ENCODE data around the gene GPR45. TPM values are rescaled to one million over a fixed set of nuclear protein-coding genes. Genes with fewer than 3 reads are reported as not detected.

Gene GPR45
- polyA plus RNA-seq, 1 donor: not detected

DNA sequence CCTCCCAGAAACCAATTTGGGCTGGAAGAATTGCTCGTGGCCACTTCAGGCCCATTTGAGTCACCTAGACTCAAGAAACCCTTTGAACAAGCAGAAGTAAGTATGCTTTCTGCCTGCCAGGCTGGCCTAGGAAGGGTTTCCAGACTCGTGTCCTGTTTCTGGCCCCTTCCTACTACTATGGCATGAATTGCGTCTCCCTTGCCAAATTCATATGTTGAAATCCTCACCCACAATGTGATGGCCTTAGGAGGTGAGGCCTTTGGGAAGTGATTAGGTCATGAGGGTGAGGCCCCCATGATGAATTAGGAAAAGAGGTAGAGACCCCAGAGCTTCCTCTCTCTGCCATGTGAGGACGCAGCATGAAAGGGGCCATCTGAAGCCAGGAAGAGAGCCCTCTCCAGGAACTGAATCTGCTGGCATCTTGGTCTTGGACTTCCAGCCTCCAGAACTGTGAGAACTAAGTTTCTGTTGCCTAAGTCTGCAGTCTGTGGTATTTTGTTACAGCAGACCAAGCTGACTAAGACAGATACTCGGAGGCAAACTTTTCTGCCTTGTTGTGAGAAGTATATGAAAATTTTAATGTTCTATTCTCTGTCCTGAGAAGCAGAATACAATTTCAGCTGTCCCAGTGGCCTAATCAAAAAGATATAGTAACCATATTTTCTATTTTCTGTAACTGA is 13.1 kb downstream of the GPR45 start:
- no peak for DNase-seq

GRCh38 chr2:105255979-105256378 is 14.4 kb downstream of the GPR45 start:
- DNase-seq: no peak

GRCh38 chr2:105256431-105257047 is 15.0 kb downstream of the GPR45 start:
- DNase-seq: no peak

- no peak for DNase-seq
These were observed 16.4 kb downstream of the GPR45 start for GRCh38 chr2:105257981-105258380.

GRCh38 chr2:105258835-105259350 is 17.4 kb downstream of the GPR45 start:
- DNase-seq: no peak

- peak; percentile 13 for DNase-seq
These were observed 19.5 kb downstream of the GPR45 start for GRCh38 chr2:105261061-105261460.

GRCh38 chr2:105262651-105263091 is 21.1 kb downstream of the GPR45 start:
- no peak for DNase-seq

DNA sequence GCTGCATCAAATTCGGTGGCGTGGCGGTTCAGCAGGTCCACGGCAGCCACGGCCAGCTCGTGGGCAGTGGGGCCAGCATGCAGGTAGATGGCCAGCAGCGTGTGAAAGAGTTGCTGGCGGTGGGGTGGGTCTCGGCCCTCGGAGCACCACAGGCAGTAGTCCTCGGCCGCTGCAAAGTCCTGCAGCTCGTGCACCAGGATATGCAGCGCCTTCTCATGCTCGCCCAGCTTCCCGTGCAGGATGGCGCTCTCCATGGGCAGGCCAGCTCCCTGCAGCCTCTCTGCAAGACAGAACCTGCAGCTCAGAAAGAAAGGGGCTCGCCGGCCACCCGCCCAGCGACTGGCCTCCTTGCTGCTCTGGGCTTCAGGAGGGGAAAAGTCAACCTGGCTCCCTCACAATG is 27.9 kb downstream of the GPR45 start:
- no peak for DNase-seq

- DNase-seq: no peak
These were observed 30.0 kb downstream of the GPR45 start for GRCh38 chr2:105271393-105272045.

DNA sequence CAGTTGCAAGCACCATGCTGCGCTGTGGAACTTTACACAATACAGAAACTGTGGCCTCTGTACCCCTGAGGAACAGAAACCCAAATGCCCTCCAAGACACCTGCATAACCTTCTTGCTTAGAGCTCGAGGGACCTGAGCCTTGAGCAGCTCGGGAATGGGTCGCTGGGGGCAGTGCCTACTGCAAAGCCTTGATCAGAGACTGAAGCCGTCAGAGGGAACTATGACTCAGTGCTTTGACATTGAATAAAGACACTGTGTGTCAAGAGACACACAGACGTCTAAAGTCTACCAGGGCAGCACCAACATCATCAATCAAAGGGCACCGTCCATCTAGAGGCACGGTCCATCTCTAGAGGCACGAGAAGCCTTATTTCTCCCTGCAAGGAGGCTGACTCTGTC is 30.6 kb downstream of the GPR45 start:
- DNase-seq: no peak

GRCh38 chr2:105274046-105274445 is 32.5 kb downstream of the GPR45 start:
- no peak for DNase-seq

GRCh38 chr2:105278654-105279053 is 37.1 kb downstream of the GPR45 start:
- DNase-seq: no peak

- DNase-seq: no peak
These were observed 37.6 kb downstream of the GPR45 start for GRCh38 chr2:105279126-105279525.

DNA sequence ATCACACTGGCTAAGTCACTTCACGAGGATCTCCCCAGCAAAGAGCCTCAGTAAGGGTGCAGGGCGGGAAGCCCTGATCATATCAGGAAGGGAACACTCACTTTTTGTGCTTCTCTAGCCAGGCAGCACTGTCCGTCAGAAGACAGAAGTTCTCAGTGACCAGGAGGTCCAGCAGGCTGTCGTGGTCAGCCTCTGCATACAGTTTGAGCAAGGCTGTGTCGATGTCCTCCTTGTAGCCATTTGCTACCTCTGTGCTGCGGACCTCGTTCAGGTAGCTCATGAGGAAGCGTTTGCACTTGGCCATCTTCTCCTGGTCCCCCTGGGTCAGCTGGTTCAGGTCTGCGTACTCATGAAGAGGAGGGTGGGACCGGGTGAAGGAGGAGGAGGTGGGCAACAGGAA is 38.7 kb downstream of the GPR45 start:
- no peak for DNase-seq

DNA sequence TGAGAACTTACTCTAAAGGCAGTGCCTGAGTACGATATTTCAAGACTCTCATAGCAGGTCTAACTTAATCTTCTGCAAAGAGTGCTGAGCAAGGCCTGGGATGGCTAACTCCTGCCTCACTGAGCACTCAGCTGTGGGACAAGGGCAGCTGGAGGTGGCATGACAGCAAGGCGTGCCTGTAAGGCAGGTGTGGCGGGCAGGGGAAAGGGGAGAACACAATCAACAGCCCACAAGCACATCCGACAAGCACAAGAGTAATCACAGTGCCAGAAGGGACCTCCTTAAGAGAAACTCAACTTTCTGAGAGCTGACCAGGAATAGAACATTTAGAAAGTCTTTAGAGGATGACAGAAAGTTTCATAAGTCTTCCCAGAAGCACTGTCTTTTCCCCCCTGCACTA is 42.0 kb downstream of the GPR45 start:
- DNase-seq: no peak

GRCh38 chr2:105287692-105288091 is 46.1 kb downstream of the GPR45 start:
- DNase-seq: no peak

GRCh38 chr2:105288133-105288532 is 46.6 kb downstream of the GPR45 start:
- no peak for DNase-seq

DNA sequence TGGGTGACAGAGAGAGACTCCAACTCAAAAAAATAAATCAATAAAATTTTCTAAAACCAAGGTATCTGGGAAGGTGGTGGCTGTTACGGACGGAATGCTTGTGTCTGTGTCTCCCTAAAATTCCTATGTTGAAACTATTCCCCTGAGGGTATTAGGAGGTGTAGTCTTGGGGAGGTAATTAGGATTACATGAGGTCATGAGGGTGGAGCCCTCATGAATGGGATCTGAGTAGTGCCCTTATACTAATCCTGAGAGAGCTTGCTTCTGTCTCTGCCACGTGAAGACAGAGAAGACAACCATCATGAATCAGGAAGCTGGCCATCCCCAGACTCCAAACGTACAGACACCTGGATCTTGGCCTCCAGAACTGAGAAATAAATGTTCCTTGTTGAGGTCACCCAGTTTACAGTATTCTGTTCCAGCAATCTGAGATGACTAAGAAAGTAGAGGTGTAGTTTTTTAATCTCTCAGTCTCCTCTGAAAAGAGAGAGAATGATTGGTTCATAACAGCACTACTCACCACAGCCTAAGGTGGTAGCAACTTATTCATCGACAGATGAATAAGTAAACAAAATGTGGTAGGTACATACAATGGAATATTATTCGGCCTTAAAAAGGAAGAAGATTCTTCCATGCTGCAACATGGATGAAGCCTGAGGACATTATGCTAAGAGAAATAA is 49.6 kb downstream of the GPR45 start:
- no peak for DNase-seq

DNA sequence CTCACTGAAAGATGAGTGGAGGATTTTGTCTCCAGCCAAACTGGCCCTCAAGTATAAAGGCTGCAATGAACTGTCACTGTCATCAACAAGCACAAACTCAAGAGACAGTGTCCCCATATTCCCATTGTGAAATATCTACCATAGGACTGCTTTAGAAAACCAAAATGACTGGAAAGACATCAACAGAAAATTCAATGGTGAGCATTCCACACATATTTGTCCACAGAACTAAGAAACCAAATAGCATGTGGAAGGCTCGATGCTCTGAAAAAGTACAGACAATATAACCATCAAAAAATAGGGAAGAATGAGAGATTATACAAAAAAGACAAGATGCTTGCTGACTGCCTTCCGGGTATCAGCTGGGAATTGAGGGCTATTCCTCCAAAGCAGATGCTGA is 50.4 kb downstream of the GPR45 start:
- DNase-seq: no peak
